ENCODE results near the gene AP1AR. TPM values are rescaled to one million over a fixed set of nuclear protein-coding genes. Genes with fewer than 3 reads are reported as not detected.
"Not testable (repeated sequence)": the region's sequence is repeated elsewhere in the genome, so short reads cannot be mapped to it uniquely, and the experiment has no call there.

The AP1AR gene
- total and polyA plus RNA-seq, 3 donors from 2014 or later, result 22.6 to 29.4 (median 24.6) TPM

- Histone ChIP-seq H3K4me1 (no peaks in the 10 kb centered on the region), H3K36me3 (ENCODE audit: low read depth, missing control alignments) (no peaks in the 10 kb centered on the region), H3K4me3 (no peak overlapping the region), H3K9me3 (no peaks in the 10 kb centered on the region), H3K27me3 (no peaks in the 10 kb centered on the region), H3K27ac (no peak overlapping the region)
- 49 to 80% methylated on average over 1 of the region's 1 CpG for WGBS, 2 donors
- no peak for DNase-seq
- intact Hi-C loops (cut with DNase I; ENCODE audit: low total_unique reads), result no loop called here
- TF ChIP-seq, protein P1, sequence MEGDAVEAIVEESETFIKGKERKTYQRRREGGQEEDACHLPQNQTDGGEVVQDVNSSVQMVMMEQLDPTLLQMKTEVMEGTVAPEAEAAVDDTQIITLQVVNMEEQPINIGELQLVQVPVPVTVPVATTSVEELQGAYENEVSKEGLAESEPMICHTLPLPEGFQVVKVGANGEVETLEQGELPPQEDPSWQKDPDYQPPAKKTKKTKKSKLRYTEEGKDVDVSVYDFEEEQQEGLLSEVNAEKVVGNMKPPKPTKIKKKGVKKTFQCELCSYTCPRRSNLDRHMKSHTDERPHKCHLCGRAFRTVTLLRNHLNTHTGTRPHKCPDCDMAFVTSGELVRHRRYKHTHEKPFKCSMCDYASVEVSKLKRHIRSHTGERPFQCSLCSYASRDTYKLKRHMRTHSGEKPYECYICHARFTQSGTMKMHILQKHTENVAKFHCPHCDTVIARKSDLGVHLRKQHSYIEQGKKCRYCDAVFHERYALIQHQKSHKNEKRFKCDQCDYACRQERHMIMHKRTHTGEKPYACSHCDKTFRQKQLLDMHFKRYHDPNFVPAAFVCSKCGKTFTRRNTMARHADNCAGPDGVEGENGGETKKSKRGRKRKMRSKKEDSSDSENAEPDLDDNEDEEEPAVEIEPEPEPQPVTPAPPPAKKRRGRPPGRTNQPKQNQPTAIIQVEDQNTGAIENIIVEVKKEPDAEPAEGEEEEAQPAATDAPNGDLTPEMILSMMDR (IDR thresholded peaks at IDR 0.05), result no peak
- TF ChIP-seq POLR2A (IDR thresholded peaks at IDR 0.05), result no peak
These were observed 32.5 kb upstream of the AP1AR start for GRCh38 chr4:112199041-112199440.

DNA sequence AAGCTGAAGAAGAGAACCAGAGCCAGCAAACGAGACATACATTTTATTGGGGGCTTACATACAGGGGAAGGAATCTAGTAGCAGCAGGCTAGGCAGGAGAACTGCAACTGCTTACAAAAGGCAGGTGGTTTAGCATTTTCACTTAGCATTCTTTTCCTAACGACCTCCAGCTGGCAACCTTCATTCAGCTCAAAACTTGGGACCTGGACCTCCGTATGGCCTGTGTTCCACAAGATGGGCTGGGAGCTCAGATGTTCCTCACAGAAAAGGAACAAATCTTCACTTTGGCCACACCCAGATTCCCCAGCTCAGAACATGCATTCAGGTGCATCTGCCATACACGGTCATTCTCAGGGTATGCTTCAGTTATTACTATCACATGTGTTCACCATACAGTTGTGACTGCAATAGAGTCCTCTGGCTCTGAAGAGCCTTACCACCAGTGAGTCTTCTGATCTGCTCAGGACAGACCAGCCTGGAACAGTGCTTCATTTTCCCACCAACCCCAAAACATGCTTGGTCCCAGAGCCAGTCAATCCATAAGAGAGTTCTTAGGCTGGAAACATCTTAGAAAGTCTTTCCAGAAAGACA is 29.6 kb upstream of the AP1AR start:
- no peak for DNase-seq
- no peak for TF ChIP-seq POLR2A (IDR thresholded peaks at IDR 0.05)
- TF ChIP-seq, protein P1 (IDR thresholded peaks at IDR 0.05), result no peak
- Histone ChIP-seq H3K27me3 (no peaks in the 10 kb centered on the region), H3K9me3 (no peaks in the 10 kb centered on the region), H3K4me3 (no peak overlapping the region), H3K4me1 (no peaks in the 10 kb centered on the region), H3K36me3 (ENCODE audit: low read depth, missing control alignments) (no peaks in the 10 kb centered on the region), H3K27ac (no peak overlapping the region)
- intact Hi-C loops (cut with DNase I; ENCODE audit: low total_unique reads), result no loop called here
- WGBS, 2 donors, result 70 to 71% methylated on average over 4 of the region's 4 CpGs

- Histone ChIP-seq H3K27ac (no peak overlapping the region), H3K27me3 (no peaks in the 10 kb centered on the region), H3K4me1 (no peaks in the 10 kb centered on the region), H3K4me3 (no peak overlapping the region), H3K9me3 (no peaks in the 10 kb centered on the region), H3K36me3 (ENCODE audit: low read depth, missing control alignments) (no peaks in the 10 kb centered on the region)
- no peak for DNase-seq
- intact Hi-C loops (cut with DNase I; ENCODE audit: low total_unique reads), result no loop called here
- 92 to 96% methylated on average over 1 of the region's 1 CpG for WGBS, 2 donors
- no peak for TF ChIP-seq POLR2A (IDR thresholded peaks at IDR 0.05)
- TF ChIP-seq, protein P1 (IDR thresholded peaks at IDR 0.05), result no peak
These were observed 28.0 kb upstream of the AP1AR start for GRCh38 chr4:112203593-112203992.

DNA sequence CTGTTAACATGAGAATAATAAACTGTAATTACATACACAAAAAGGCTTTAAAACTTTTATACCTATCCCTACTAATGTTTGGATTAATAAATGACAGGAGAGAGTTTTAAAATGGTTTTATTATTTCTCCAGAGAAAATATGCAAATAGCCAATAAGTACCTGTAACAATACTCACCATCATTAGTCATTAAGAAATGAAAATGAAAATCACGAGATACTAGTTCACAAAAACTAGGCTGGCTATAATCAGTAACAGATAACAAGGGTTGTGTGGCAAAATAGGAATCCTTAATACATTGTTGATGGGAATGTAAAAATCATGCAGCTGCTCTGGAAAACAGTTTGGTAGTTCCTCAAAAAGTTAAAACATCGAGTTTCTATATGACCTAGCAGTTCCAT is 25.2 kb upstream of the AP1AR start:
- no peak for TF ChIP-seq POLR2A (IDR thresholded peaks at IDR 0.05)
- TF ChIP-seq, protein P1 (IDR thresholded peaks at IDR 0.05), result no peak
- 77 to 80% methylated on average over 2 of the region's 2 CpGs for WGBS, 2 donors
- no peak for DNase-seq
- intact Hi-C loops (cut with DNase I; ENCODE audit: low total_unique reads), result no loop called here
- H3K4me3 ChIP-seq, result no peak overlapping the region
- H3K27ac ChIP-seq, result no peak overlapping the region
- no peaks in the 10 kb centered on the region for H3K9me3 ChIP-seq
- H3K4me1 ChIP-seq, result no peaks in the 10 kb centered on the region
- H3K36me3 ChIP-seq (ENCODE audit: low read depth, missing control alignments), result no peaks in the 10 kb centered on the region
- H3K27me3 ChIP-seq, result no peaks in the 10 kb centered on the region

DNA sequence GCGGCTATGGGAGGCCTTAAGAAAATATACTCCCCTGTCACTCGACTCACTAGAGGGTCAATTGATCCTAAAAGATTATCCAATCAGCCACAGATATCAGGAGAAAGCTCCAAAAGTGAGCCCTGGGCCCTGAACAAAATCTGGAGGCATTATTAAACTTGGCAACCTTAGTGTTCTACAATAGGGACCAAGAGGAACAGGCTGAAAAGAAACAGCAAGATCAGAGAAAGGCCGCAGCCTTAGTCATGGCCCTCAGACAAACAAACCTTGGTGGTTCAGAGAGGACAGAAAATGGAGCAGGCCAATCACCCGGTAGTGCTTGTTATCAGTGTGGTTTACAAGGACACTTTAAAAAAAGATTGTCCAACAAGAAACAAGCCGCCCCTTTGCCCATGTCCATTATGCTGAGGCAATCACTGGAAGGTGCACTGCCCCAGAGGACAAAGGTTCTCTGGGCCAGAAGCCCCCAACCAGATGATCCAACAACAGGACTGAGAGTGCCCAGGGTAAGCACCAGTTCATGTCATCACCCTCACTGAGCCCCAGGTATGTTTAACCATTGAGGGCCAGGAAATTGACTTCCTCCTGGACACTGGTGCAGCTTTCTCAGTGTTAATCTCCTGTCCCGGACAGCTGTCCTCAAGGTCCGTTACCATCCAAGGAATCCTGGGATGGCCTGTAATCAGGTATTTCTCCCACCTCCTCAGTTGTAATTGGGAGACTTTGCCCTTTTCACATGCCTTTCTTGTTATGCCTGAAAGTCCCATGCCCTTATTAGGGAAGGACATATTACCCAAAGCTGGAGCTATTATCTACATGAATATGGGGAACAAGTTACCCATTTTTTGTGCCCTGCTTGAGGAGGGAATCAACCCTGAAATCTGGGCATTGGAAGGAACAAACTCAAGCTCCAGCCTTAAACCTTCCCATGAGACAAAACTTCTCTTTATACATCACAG is 23.2 kb upstream of the AP1AR start:
- DNase-seq; H3K4me3 ChIP-seq; H3K9me3 ChIP-seq; H3K27ac ChIP-seq; H3K4me1 ChIP-seq; H3K36me3 ChIP-seq (ENCODE audit: low read depth, missing control alignments); H3K27me3 ChIP-seq; intact Hi-C loops (cut with DNase I; ENCODE audit: low total_unique reads): not testable (repeated sequence)
- 76 to 78% methylated on average over 7 of the region's 7 CpGs for WGBS, 2 donors
